D721Med (cell line): Measurements from ENCODE around the gene GSX1.

ENCODE experiments used
- DNase-seq: peaks from one replicate; pipeline ENCODE4 v3.0.0; 2011; ENCODE audit warnings: low spot score; ENCODE audit not compliant: insufficient read length
- FAIRE-seq: peaks from 2 replicates; lab custom pipeline; 2011; peaks lifted over from hg19 to GRCh38; lab: Jason Lieb, UNC
- TF ChIP-seq, protein P1 (sequence below): IDR thresholded peaks from 2 replicates; pipeline ENCODE4 v1.5.1; 2012; ENCODE audit warnings: mild to moderate bottlenecking, control low read depth; ENCODE audit not compliant: insufficient read depth; ENCODE audit errors: missing control alignments

GSX1 gene

GRCh38 chr13:27794368-27794691, 2.0 kb downstream of the GSX1 start:
- TF ChIP-seq, protein P1, sequence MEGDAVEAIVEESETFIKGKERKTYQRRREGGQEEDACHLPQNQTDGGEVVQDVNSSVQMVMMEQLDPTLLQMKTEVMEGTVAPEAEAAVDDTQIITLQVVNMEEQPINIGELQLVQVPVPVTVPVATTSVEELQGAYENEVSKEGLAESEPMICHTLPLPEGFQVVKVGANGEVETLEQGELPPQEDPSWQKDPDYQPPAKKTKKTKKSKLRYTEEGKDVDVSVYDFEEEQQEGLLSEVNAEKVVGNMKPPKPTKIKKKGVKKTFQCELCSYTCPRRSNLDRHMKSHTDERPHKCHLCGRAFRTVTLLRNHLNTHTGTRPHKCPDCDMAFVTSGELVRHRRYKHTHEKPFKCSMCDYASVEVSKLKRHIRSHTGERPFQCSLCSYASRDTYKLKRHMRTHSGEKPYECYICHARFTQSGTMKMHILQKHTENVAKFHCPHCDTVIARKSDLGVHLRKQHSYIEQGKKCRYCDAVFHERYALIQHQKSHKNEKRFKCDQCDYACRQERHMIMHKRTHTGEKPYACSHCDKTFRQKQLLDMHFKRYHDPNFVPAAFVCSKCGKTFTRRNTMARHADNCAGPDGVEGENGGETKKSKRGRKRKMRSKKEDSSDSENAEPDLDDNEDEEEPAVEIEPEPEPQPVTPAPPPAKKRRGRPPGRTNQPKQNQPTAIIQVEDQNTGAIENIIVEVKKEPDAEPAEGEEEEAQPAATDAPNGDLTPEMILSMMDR, result no peak
- FAIRE-seq (no peak), DNase-seq (no peak)

GRCh38 chr13:27794921-27795717, 2.8 kb downstream of the GSX1 start:
- DNase-seq (no peak), FAIRE-seq (no peak)
- TF ChIP-seq, protein P1, result no peak

DNA sequence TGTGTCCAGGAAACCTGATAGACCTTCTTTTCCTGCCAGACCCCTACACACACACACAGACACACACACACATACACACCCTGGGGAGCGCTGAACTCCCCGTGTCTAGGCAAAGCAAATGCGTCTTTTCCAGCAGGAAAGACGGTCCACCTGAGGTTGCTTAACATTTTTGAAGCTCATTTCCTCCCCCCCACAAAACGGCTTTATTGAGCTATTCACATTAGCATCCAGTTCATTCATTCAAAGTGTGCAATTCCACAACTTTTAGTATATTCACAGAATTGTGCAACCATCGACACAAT, 3.4 kb downstream of the GSX1 start:
- FAIRE-seq, result no peak
- TF ChIP-seq, protein P1, result no peak
- DNase-seq, result no peak

- FAIRE-seq (no peak), DNase-seq (no peak)
- TF ChIP-seq, protein P1, result no peak
Observed at GRCh38 chr13:27796544-27797227, 4.4 kb downstream of the GSX1 start.

- DNase-seq (no peak), FAIRE-seq (no peak)
- TF ChIP-seq, protein P1, result no peak
Observed at GRCh38 chr13:27797228-27797624, 4.9 kb downstream of the GSX1 start.

- no peak for FAIRE-seq
- TF ChIP-seq, protein P1, result no peak
- DNase-seq, result no peak
Observed at GRCh38 chr13:27806744-27807387, 14.6 kb downstream of the GSX1 start.
